Fibroblast of skin of back (primary cell): ENCODE measurements around the gene CLSTN2.

ENCODE experiments used
- DNase-seq: peaks from one replicate; pipeline ENCODE4 v3.0.0-alpha.2; 2013

CLSTN2 gene

GRCh38 chr3:140152851-140153639 lies 218.1 kb downstream of the CLSTN2 start:
- no peak for DNase-seq

- no peak for DNase-seq
These were observed 218.8 kb downstream of the CLSTN2 start for GRCh38 chr3:140153736-140154135.

- DNase-seq, result no peak
These were observed 222.2 kb downstream of the CLSTN2 start for GRCh38 chr3:140157161-140157560.

- DNase-seq, result no peak
These were observed 224.7 kb downstream of the CLSTN2 start for GRCh38 chr3:140159646-140160045.

- DNase-seq, result no peak
These were observed 225.6 kb downstream of the CLSTN2 start for GRCh38 chr3:140160553-140160952.

GRCh38 chr3:140162551-140162950 lies 227.6 kb downstream of the CLSTN2 start:
- no peak for DNase-seq

- no peak for DNase-seq
These were observed 228.3 kb downstream of the CLSTN2 start for GRCh38 chr3:140163159-140163763.

GRCh38 chr3:140164156-140164555 lies 229.2 kb downstream of the CLSTN2 start:
- no peak for DNase-seq

GRCh38 chr3:140164922-140165590 lies 230.1 kb downstream of the CLSTN2 start:
- DNase-seq, result peak; percentile 26

- no peak for DNase-seq
These were observed 230.8 kb downstream of the CLSTN2 start for GRCh38 chr3:140165781-140166180.

GRCh38 chr3:140166861-140167599 lies 232.0 kb downstream of the CLSTN2 start:
- DNase-seq, result no peak

GRCh38 chr3:140167600-140168281 lies 232.8 kb downstream of the CLSTN2 start:
- DNase-seq, result peak; percentile 21

- no peak for DNase-seq
These were observed 235.6 kb downstream of the CLSTN2 start for GRCh38 chr3:140170612-140171011.

- peak; percentile 64 for DNase-seq
These were observed 241.5 kb downstream of the CLSTN2 start for GRCh38 chr3:140176526-140176925.

- no peak for DNase-seq
These were observed 243.0 kb downstream of the CLSTN2 start for GRCh38 chr3:140177943-140178342.

GRCh38 chr3:140178482-140178881 lies 243.5 kb downstream of the CLSTN2 start:
- no peak for DNase-seq

GRCh38 chr3:140180603-140181002 lies 245.6 kb downstream of the CLSTN2 start:
- no peak for DNase-seq

GRCh38 chr3:140185375-140185774 lies 250.4 kb downstream of the CLSTN2 start:
- no peak for DNase-seq

GRCh38 chr3:140186421-140186920 lies 251.5 kb downstream of the CLSTN2 start:
- DNase-seq, result peak; percentile 67

- DNase-seq, result no peak
These were observed 252.0 kb downstream of the CLSTN2 start for GRCh38 chr3:140187028-140187427.

- no peak for DNase-seq
These were observed 252.8 kb downstream of the CLSTN2 start for GRCh38 chr3:140187656-140188221.

GRCh38 chr3:140188285-140188684 lies 253.3 kb downstream of the CLSTN2 start:
- no peak for DNase-seq
